Heart left ventricle (tissue), 16 donors: Measurements from ENCODE around the gene G6PC1. TPM values are rescaled to one million over a fixed set of nuclear protein-coding genes. Genes with fewer than 3 reads are reported as not detected.

Source experiments
- ATAC-seq, 4 donors: fragments of 200-7000 bp; cut with Tn5 transposase; one replicate each; pipeline ENCODE4 v1.9.1; 2020 to 2022; ENCODE audit warnings: moderate library complexity in 4 of 4, mild to moderate bottlenecking in 3 of 4, moderate number of reproducible peaks in 1 of 4
- DNase-seq, 5 donors: peaks; one replicate each; pipeline ENCODE4 v3.0.0-alpha.2; 2020
- H3K27ac ChIP-seq, 12 donors: fragments of 200-600 bp; sonication (generic) in 4 of 12; one replicate each; pipeline versions ENCODE4 v1.5.0 to v1.8.0; 2016 to 2022; ENCODE audit warnings: mild to moderate bottlenecking in 2 of 12
- H3K27me3 ChIP-seq, 9 donors: fragments of 200-600 bp; sonication (generic) in 2 of 9; one replicate each; pipeline versions ENCODE4 v1.5.1 to v1.8.0; 2016 to 2022; ENCODE audit warnings: mild to moderate bottlenecking in 3 of 9
- H3K36me3 ChIP-seq, 9 donors: fragments of 200-600 bp; sonication (generic) in 2 of 9; one replicate each; pipeline versions ENCODE4 v1.5.0 to v1.8.0; 2018 to 2022; ENCODE audit warnings: mild to moderate bottlenecking in 2 of 9
- H3K4me1 ChIP-seq, 12 donors: fragments of 200-600 bp; sonication (generic) in 4 of 12; one replicate each; pipeline versions ENCODE4 v1.5.0 to v1.8.0; 2016 to 2022; ENCODE audit warnings: mild to moderate bottlenecking in 3 of 12
- H3K4me3 ChIP-seq, 12 donors: fragments of 200-600 bp; sonication (generic) in 4 of 12; one replicate each; pipeline versions ENCODE4 v1.5.0 to v1.8.0; 2017 to 2022; ENCODE audit warnings: mild to moderate bottlenecking in 9 of 12, moderate library complexity in 4 of 12
- H3K9me3 ChIP-seq, 12 donors: fragments of 200-600 bp; sonication (generic) in 4 of 12; one replicate each; pipeline versions ENCODE4 v1.5.0 to v1.8.0; 2016 to 2022; ENCODE audit warnings: mild to moderate bottlenecking in 1 of 12
- CTCF ChIP-seq, 12 donors: fragments of 200-600 bp; sonication (generic) in 4 of 12; IDR thresholded peaks; one replicate each; pipeline versions ENCODE4 v1.5.0 to v1.8.0; 2018 to 2022; ENCODE audit warnings: antibody characterized with exemption in 12 of 12, mild to moderate bottlenecking in 5 of 12
- POLR2A ChIP-seq, 2 donors: fragments of 450-650 bp; IDR thresholded peaks; one replicate each; pipeline ENCODE4 v1.6.1; 2017; ENCODE audit warnings: antibody characterized with exemption in 2 of 2, mild to moderate bottlenecking in 2 of 2, moderate library complexity in 2 of 2
- WGBS, 4 donors: extraction: QIAGEN DNeasy Blood & Tissue Kit in 2 of 4; methylation state at CpG; one replicate each; pipeline versions ENCODE4 v1.1.5 to v1.1.7; 2013 to 2018; 5-methylcytosine and 5-hydroxymethylcytosine counted together
- intact Hi-C, 10 donors: fragments of 100-400 bp; cut with DNase I; formaldehyde crosslinking; loops; one replicate each; pipeline versions ENCODE4 v1.11.1 to v1.14.2; 2022
- polyA plus RNA-seq, 2 donors: library from polyadenylated mRNA; stranded (reverse); fragments of 200-250 nt; gene quantifications; one replicate each; pipeline ENCODE4 v1.2.3, GENCODE V29; 2013
- total RNA-seq, 9 donors: library from RNA; depleted of rRNA in 2 of 9; stranded (reverse); fragments of >200 nt in 2 of 9; fragmentation: NEBNext Ultra II Directional in 3 of 9; extraction: Animal tissue kit (Norgen Biotek cat#: 25700) in 3 of 9; gene quantifications; one replicate each; pipeline versions ENCODE4 v1.1.0 to v1.2.4, GENCODE V29; 2016 to 2023
- donor health status: ischemic (EF 13 %, LVEDD 7.1; RV severe dilation, severe dysfunction).
- donor health status: healthy with polysubstance abuse.
- donor health status: DM: no; HTN: yes; CAD: no.
- donor health status: DM: no; HTN: no; CAD: no.
- donor health status: ischemic (EF 25% LVEDD 6.9; RV normal size, moderate dysfunction).
- donor health status: ischemic (EF 25% LVEDD 5.7; RV mildly dilated, moderate dysfunction).
- donor health status: healthy.
- donor health status: DM: yes; HTN: yes; CAD: no.
- donor health status: ischemic (EF 35%, LVEDD 5.7; RV mildly dilated, moderate dysfunction).
- donor health status: nonischemic (EF 11% LVEDD 7.7; RV severe dilation, severe dysfunction).
- donor health status: DM: yes; HTN: yes; CAD: no.
- donor health status: PGD.
- donor health status: ischemic (EF 29% LVEDD 5.4; RV normal size, mild dysfunction).
- donor health status: nonischemic (EF 23%, LVEDD 6.1; RV moderate dilation, normal function).

Gene G6PC1
- total and polyA plus RNA-seq, 11 donors: not detected

DNA sequence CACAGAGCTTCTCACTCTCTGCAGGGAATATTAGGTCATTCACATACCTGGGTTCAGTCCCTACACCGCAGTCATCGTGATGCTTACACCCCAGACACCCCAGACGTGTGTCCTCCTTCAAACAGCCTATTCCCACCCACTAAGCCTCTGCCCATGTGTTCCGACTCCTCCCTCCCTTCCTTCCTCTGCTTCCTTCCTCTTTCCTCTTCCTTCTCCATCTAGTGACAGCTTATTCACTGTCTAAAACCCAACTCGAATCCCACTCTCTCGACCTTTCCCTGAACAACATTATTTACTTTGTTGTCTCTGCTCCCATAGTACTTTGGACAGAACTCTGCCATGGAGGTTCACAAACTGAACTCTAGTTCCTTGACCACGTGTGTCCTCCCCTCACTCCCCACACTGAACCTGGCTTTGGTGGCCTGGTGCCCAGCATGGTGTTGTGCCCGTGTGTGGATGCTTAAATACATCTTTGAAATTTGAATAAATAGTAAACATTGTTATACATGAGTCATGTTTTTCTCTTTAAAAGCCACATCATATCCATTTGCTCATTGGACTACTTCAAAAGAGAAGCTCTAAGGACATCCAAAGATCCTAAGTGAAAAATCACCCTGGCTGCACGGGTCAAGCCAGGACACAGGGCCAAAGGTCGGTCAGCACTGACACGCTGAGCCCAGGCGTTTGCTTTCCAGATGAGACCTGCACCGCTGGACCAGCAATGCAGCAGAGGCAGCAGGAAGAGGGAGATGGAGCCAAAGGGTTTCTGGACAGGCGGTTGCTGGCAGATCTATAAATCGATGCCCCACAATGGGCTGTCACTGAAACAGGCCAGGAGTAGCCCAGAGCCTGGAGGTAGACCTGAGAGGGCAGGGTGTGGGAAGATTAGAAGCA is 14.1 kb upstream of the G6PC1 start:
- ATAC-seq (peak in 3 of 4 donors; percentile 46 to 73 (median 60)), DNase-seq (peak in 1 of 5 donors; percentile 36)
- H3K36me3 ChIP-seq: no peaks in the 10 kb centered on the region
- no peak overlapping the region for H3K4me3 ChIP-seq
- TF ChIP-seq POLR2A (IDR thresholded peaks at IDR 0.05): no peak
- TF ChIP-seq CTCF (IDR thresholded peaks at IDR 0.05): no peak
- H3K27me3 ChIP-seq: no peaks in the 10 kb centered on the region
- H3K4me1 ChIP-seq: peaks cover 0 to 37% (median 10%) of the 10 kb centered on the region in 12 donors
- H3K9me3 ChIP-seq: no peaks in the 10 kb centered on the region
- H3K27ac ChIP-seq: peak overlapping the region in 4 of 12 donors; percentile 5 to 53 (median 16)
- intact Hi-C loops: loop anchor here in 1 of 10 donors (5.0 kb wide), 1 partner anchor 41 kb away; no protein-coding TSS in a partner anchor
- WGBS, 4 donors: 52 to 63% (median 58%) methylated on average over 15 of the region's 15 CpGs

GRCh38 chr17:42889809-42890208 is 10.8 kb upstream of the G6PC1 start:
- H3K9me3 ChIP-seq: no peaks in the 10 kb centered on the region
- 65 to 75% (median 69%) methylated on average over 7 of the region's 7 CpGs for WGBS, 4 donors
- H3K4me3 ChIP-seq: no peak overlapping the region
- no peaks in the 10 kb centered on the region for H3K27me3 ChIP-seq
- TF ChIP-seq CTCF (IDR thresholded peaks at IDR 0.05) (no peak), POLR2A (IDR thresholded peaks at IDR 0.05) (no peak)
- no peak overlapping the region for H3K27ac ChIP-seq
- ATAC-seq: peak in 2 of 4 donors; percentile 54 to 60
- H3K4me1 ChIP-seq: peaks cover 5 to 66% (median 34%) of the 10 kb centered on the region in 12 donors
- DNase-seq: peak in 1 of 5 donors; percentile 62
- no peaks in the 10 kb centered on the region for H3K36me3 ChIP-seq
- intact Hi-C loops: loop anchor here in 2 of 10 donors (5.0 kb wide), 2 partner anchors 37 to 43 kb away; no protein-coding TSS in a partner anchor

- intact Hi-C loops: loop anchor here in 1 of 10 donors (5.0 kb wide), 1 partner anchor 44 kb away; no protein-coding TSS in a partner anchor
- peak; percentile 67 to 81 (median 70) for DNase-seq
- no peak for TF ChIP-seq POLR2A (IDR thresholded peaks at IDR 0.05)
- no peak for TF ChIP-seq CTCF (IDR thresholded peaks at IDR 0.05)
- ATAC-seq: peak; percentile 94 to 97 (median 96)
- H3K4me1 ChIP-seq: peaks cover 5 to 60% (median 36%) of the 10 kb centered on the region in 12 donors
- no peaks in the 10 kb centered on the region for H3K36me3 ChIP-seq
- H3K4me3 ChIP-seq: no peak overlapping the region
- WGBS, 4 donors: 22 to 27% (median 24%) methylated on average over 10 of the region's 10 CpGs
- H3K27ac ChIP-seq: peak overlapping the region; percentile 72 to 95 (median 83)
- no peaks in the 10 kb centered on the region for H3K9me3 ChIP-seq
- H3K27me3 ChIP-seq: no peaks in the 10 kb centered on the region
Observed at GRCh38 chr17:42891539-42892152, 9.0 kb upstream of the G6PC1 start.

DNA sequence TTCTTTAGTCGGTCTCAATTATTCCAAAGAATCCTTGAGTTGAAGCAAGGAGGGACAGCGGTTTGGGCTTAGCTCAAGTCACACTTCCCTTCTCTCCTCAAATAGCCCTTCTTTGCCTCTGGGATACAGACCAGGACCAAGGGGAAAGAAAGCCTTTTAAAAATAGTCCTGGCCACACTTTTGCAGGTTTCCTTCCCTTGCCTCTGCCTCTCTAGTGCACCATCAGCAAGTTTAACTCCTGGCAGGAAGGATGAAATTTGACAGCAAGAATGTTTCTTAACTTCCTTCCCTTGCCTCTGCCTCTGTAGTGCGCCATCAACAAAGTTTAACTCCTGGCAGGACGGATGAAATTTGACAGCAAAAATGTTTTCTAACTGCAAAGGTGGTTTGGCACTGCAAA is 7.2 kb upstream of the G6PC1 start:
- no peak for TF ChIP-seq POLR2A (IDR thresholded peaks at IDR 0.05)
- Histone ChIP-seq H3K27me3 (no peaks in the 10 kb centered on the region), H3K27ac (peak overlapping the region in 8 of 12 donors; percentile 9 to 84 (median 53)), H3K9me3 (no peaks in the 10 kb centered on the region), H3K4me1 (peaks cover 5 to 56% (median 35%) of the 10 kb centered on the region in 12 donors), H3K4me3 (peak overlapping the region in 1 of 12 donors; percentile 4), H3K36me3 (no peaks in the 10 kb centered on the region)
- intact Hi-C loops: loop anchor here in 1 of 10 donors (5.0 kb wide), 1 partner anchor 46 kb away; no protein-coding TSS in a partner anchor
- ATAC-seq (peak in 1 of 4 donors; percentile 14), DNase-seq (peak in 1 of 5 donors; percentile 8)
- 25 to 39% (median 29%) methylated on average over 4 of the region's 4 CpGs for WGBS, 4 donors
